GM23248 (cell line): ENCODE data around the gene AMOT.

Experiments used
- EZH2 ChIP-seq: fragments of 200-600 bp; sonication (generic); IDR thresholded peaks from 2 replicates; pipeline ENCODE4 v1.6.1; 2018; ENCODE audit warnings: antibody characterized with exemption, mild to moderate bottlenecking; ENCODE audit not compliant: insufficient read depth, poor library complexity, severe bottlenecking
- EZH2phosphoT487 ChIP-seq: fragments of 200-600 bp; sonication (generic); IDR thresholded peaks from 2 replicates; pipeline ENCODE4 v1.6.1; 2018; ENCODE audit warnings: antibody characterized with exemption, moderate library complexity, mild to moderate bottlenecking, low read depth; ENCODE audit not compliant: insufficient read depth

DNA sequence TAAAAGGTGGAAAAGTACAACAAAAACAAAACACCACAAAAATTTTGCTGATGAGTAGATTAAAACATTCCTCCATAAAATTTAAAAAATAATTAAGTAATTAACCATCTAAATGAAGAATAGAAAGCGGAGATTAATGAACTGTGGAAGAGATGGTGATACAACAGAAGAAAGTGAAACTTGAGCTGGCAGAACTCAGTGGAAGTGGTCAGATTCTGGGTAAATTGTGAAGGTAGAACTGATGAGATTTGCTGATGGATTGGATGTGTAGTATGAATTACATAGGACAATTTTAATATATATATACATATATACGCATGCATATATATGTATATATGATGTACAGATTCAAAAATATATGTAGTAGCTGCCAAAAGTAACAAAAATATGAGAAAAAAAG, 73.9 kb downstream of the AMOT start:
- TF ChIP-seq EZH2 (no peak), EZH2phosphoT487 (no peak)
